GM18868 (cell line): ENCODE measurements around the gene HDHD3.
"Not testable (repeated sequence)": the region's sequence is repeated elsewhere in the genome, so short reads cannot be mapped to it uniquely, and the experiment has no call there.

Source experiments
- ATAC-seq: cut with Tn5 transposase; IDR thresholded peaks from one replicate; pipeline ENCODE4 v1.9.1; 2021; ENCODE audit warnings: mild to moderate bottlenecking, moderate library complexity; ENCODE audit not compliant: unreplicated experiment

HDHD3 gene, protein sequence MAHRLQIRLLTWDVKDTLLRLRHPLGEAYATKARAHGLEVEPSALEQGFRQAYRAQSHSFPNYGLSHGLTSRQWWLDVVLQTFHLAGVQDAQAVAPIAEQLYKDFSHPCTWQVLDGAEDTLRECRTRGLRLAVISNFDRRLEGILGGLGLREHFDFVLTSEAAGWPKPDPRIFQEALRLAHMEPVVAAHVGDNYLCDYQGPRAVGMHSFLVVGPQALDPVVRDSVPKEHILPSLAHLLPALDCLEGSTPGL

GRCh38 chr9:113376634-113377567, at the start of gene HDHD3:
Gene HDHD3 (minus strand): TSS chr9:113376986. CDS start chr9:113374354, 2,632 bp downstream.
- ATAC-seq, result peak; percentile 68

GRCh38 chr9:113425072-113425471, 48.3 kb upstream of the HDHD3 start:
- no peak for ATAC-seq

GRCh38 chr9:113421726-113422125, 44.9 kb upstream of the HDHD3 start:
- no peak for ATAC-seq

- no peak for ATAC-seq
Observed at GRCh38 chr9:113417370-113417769, 40.6 kb upstream of the HDHD3 start.

GRCh38 chr9:113416149-113416721, 39.4 kb upstream of the HDHD3 start:
- peak; percentile 96 for ATAC-seq

DNA sequence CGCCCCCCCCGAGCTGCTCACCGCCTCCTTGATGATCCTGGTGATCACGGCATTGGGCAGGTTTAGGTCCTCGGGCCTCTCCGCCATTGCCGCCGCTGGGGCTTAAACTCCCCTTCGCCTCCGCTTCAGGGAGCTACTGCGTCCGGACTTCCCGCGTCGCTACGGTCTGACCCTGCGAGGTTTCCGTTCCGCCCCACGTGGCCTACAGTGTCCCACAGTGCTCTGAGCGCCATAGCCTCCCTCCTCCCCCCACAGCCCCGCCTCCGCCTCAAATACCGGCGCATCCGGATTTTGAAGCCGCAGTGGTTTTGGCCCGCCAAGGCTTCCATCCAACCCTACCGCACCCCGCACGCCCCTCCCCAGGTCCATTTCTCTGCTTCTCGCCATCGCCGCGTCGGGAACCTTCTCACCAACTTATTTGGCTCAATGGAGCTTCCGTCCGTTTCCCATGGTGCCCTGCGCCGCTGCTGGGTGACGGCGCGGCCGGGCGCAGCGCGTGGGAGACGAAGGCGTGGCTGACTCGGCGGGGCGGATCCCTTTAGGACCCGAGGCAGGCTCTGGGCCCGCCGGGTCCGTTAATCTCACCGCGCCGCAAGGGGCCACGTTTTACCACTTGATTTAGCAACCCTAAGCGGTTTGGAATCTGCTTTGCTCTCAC, 33.5 kb upstream of the HDHD3 start, which contains the start of the genes C9orf43 and POLE3:
TSS of gene C9orf43 (plus strand) at position 541 of the 658 bp plus-strand sequence. CDS start 2,747 bp downstream, outside the sequence.
TSS of gene POLE3 (minus strand) at position 469 of the 658 bp plus-strand sequence. CDS start at position 87, 382 bp downstream.
- peak; percentile 91 for ATAC-seq

- ATAC-seq, result no peak
Observed at GRCh38 chr9:113409883-113410206, 33.1 kb upstream of the HDHD3 start.

DNA sequence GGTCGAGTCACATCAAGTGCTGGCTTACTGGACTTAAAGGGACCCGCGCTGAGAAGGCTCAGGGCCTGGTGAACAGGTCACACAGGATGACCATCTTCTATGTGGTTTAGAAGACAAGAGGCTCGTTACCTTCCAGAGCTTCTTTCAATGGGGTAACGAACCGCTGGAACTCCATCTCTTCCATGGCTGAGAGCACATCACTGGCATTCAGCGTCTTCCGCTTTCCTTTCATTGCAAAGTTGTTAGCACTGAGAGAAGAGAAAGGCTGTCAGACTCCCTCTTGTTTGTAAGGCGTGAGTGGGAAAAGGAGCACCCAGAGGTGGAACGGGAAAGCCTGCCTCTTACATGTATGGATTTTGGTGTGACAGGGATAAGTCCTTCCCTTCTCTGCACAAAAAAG, 32.7 kb upstream of the HDHD3 start:
- ATAC-seq, result no peak

- not testable (repeated sequence) for ATAC-seq
Observed at GRCh38 chr9:113406873-113407511, 30.2 kb upstream of the HDHD3 start.

- not testable (repeated sequence) for ATAC-seq
Observed at GRCh38 chr9:113406353-113406752, 29.6 kb upstream of the HDHD3 start.

GRCh38 chr9:113403646-113404045, 26.9 kb upstream of the HDHD3 start:
- ATAC-seq, result no peak

DNA sequence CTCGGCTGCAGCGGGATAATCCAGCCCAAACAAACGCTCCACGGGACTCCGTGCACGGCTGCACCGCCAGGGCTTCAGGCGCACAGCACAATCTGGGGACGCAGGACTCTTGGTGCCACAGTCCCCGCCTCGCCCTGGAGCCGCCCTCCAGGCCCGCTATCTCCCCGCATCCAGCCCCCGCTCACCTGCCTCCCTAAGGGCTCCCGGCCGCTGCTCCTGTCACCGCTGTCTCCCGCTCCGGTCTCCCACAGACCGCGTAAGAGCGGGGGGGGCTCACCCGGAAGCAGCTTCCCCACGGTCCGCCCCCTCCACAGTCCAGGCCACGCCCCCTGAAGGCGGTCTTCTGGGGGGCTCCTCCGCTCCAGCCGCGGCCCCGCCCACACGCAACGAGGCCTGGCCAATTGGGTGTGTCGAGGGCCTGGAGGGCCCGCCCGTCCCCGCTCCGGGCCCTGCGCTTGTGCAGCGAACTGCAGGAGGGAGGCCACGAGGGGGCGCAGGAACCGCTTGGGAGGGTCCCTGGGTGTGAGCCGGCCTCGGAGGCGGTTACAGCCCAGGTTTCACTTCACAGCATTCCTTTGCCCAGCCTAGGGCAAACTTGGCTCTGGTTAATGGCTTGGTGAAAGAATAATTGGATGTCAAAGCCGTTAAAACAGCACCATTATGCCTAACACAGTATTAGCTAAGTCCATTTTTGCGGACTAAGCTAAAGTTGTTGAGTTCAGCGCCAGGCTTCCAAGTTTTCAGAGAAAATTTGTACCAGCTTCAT, 24.4 kb upstream of the HDHD3 start, which contains the start of gene ALAD:
TSS of gene ALAD (minus strand) at position 258 of the 766 bp plus-strand sequence. CDS start 7,725 bp downstream, outside the sequence.
- ATAC-seq, result peak; percentile 99

GRCh38 chr9:113399646-113400200, 22.9 kb upstream of the HDHD3 start:
- no peak for ATAC-seq

- no peak for ATAC-seq
Observed at GRCh38 chr9:113398796-113399195, 22.0 kb upstream of the HDHD3 start.

GRCh38 chr9:113397203-113397631, 20.4 kb upstream of the HDHD3 start:
- ATAC-seq, result no peak

- ATAC-seq, result no peak
Observed at GRCh38 chr9:113395000-113395861, 18.4 kb upstream of the HDHD3 start.

GRCh38 chr9:113393281-113393680, 16.5 kb upstream of the HDHD3 start:
- ATAC-seq, result no peak

DNA sequence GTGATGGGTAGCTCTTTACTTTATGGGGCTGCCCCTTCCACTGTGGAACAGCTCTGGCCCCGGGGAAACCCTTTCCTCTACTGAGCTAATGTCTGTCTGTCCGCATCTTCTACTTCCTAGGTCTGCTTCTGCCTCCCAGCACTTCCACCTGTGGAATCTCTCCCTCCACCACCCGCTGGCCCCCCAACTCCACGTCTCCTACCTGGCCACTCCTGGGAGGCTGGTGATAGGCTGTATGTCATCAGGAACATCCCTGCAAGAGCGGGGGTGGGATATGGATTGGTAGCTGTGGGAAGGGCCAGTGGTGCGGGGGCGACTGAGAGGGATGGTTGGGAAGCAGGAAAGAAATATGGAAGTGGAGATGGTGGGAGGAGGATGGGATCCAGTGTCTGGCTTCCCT, 15.1 kb upstream of the HDHD3 start:
- ATAC-seq, result no peak
